ENCODE results near the gene PTPN11.
A peak's percentile ranks its signal among the peaks of the same experiment; 100 is the strongest.
"Not testable (repeated sequence)": the region's sequence is repeated elsewhere in the genome, so short reads cannot be mapped to it uniquely, and the experiment has no call there.

PTPN11 gene

GRCh38 chr12:112381406-112381882 lies 37.3 kb upstream of the PTPN11 start:
- DNase-seq (ENCODE audit: low spot score) = no peak
- no peak for TF ChIP-seq CTCF (IDR thresholded peaks at IDR 0.05; ENCODE audit: extremely low read depth, missing control alignments)

- DNase-seq (ENCODE audit: low spot score) = peak; percentile 99
- no peak for TF ChIP-seq CTCF (IDR thresholded peaks at IDR 0.05; ENCODE audit: extremely low read depth, missing control alignments)
These were observed 36.6 kb upstream of the PTPN11 start, which contains the start of gene HECTD4 for GRCh38 chr12:112381883-112382796. Gene HECTD4, minus strand, starts transcription at chr12:112382431. Its CDS starts 303 bp downstream, at chr12:112382128.

GRCh38 chr12:112382866-112383265 lies 35.9 kb upstream of the PTPN11 start:
- no peak for DNase-seq (ENCODE audit: low spot score)
- TF ChIP-seq CTCF (IDR thresholded peaks at IDR 0.05; ENCODE audit: extremely low read depth, missing control alignments) = no peak

GRCh38 chr12:112386726-112387125 lies 32.0 kb upstream of the PTPN11 start:
- TF ChIP-seq CTCF (IDR thresholded peaks at IDR 0.05; ENCODE audit: extremely low read depth, missing control alignments) = no peak
- DNase-seq (ENCODE audit: low spot score) = no peak

- no peak for DNase-seq (ENCODE audit: low spot score)
- TF ChIP-seq CTCF (IDR thresholded peaks at IDR 0.05; ENCODE audit: extremely low read depth, missing control alignments) = no peak
These were observed 29.5 kb upstream of the PTPN11 start for GRCh38 chr12:112389228-112389627.

GRCh38 chr12:112389922-112390654 lies 28.7 kb upstream of the PTPN11 start:
- not testable (repeated sequence) for DNase-seq (ENCODE audit: low spot score)

- no peak for DNase-seq (ENCODE audit: low spot score)
- no peak for TF ChIP-seq CTCF (IDR thresholded peaks at IDR 0.05; ENCODE audit: extremely low read depth, missing control alignments)
These were observed 25.4 kb upstream of the PTPN11 start for GRCh38 chr12:112393328-112393727.

Data from GM20000 (cell line).